GM18873 (cell line): ENCODE data around the gene MYO1E.

Experiments
- ATAC-seq: cut with Tn5 transposase; IDR thresholded peaks from one replicate; pipeline ENCODE4 v1.9.1; 2021; ENCODE audit warnings: mild to moderate bottlenecking, moderate library complexity, moderate number of reproducible peaks; ENCODE audit not compliant: unreplicated experiment, low FRiP score

Gene MYO1E

GRCh38 chr15:59326856-59327255 lies 45.8 kb downstream of the MYO1E start:
- ATAC-seq, result no peak

- ATAC-seq, result no peak
Observed at GRCh38 chr15:59322056-59322759, 50.5 kb downstream of the MYO1E start.

GRCh38 chr15:59321000-59321689 lies 51.5 kb downstream of the MYO1E start:
- no peak for ATAC-seq

GRCh38 chr15:59317211-59317610 lies 55.5 kb downstream of the MYO1E start:
- ATAC-seq, result no peak

GRCh38 chr15:59315914-59316451 lies 56.7 kb downstream of the MYO1E start:
- no peak for ATAC-seq

- peak; percentile 72 for ATAC-seq
Observed at GRCh38 chr15:59313641-59314332, 58.9 kb downstream of the MYO1E start.

- ATAC-seq, result no peak
Observed at GRCh38 chr15:59312205-59312604, 60.5 kb downstream of the MYO1E start.

- ATAC-seq, result no peak
Observed at GRCh38 chr15:59311195-59311594, 61.5 kb downstream of the MYO1E start.

GRCh38 chr15:59309405-59309804 lies 63.3 kb downstream of the MYO1E start:
- no peak for ATAC-seq

- ATAC-seq, result no peak
Observed at GRCh38 chr15:59307165-59307537, 65.5 kb downstream of the MYO1E start.

GRCh38 chr15:59306520-59307164 lies 66.0 kb downstream of the MYO1E start:
- no peak for ATAC-seq

GRCh38 chr15:59304807-59305206 lies 67.9 kb downstream of the MYO1E start:
- no peak for ATAC-seq

- ATAC-seq, result no peak
Observed at GRCh38 chr15:59304034-59304795, 68.5 kb downstream of the MYO1E start.

- ATAC-seq, result no peak
Observed at GRCh38 chr15:59303633-59304032, 69.0 kb downstream of the MYO1E start.

- ATAC-seq, result no peak
Observed at GRCh38 chr15:59303136-59303535, 69.5 kb downstream of the MYO1E start.

- ATAC-seq, result no peak
Observed at GRCh38 chr15:59301527-59301926, 71.1 kb downstream of the MYO1E start.

- no peak for ATAC-seq
Observed at GRCh38 chr15:59300618-59301139, 72.0 kb downstream of the MYO1E start.

GRCh38 chr15:59299929-59300617 lies 72.6 kb downstream of the MYO1E start:
- peak; percentile 37 for ATAC-seq

- ATAC-seq, result no peak
Observed at GRCh38 chr15:59298854-59299250, 73.8 kb downstream of the MYO1E start.
